Left ventricle myocardium superior (tissue), 1 donor: ENCODE data around the gene S100A11. TPM values are rescaled to one million over a fixed set of nuclear protein-coding genes. Genes with fewer than 3 reads are reported as not detected.

ENCODE experiments used
- ATAC-seq: fragments of 200-7000 bp; cut with Tn5 transposase; one replicate; pipeline ENCODE4 v1.9.1; 2020; ENCODE audit warnings: mild to moderate bottlenecking, moderate library complexity
- DNase-seq: peaks from one replicate; pipeline ENCODE4 v3.0.0-alpha.2; 2020
- intact Hi-C: fragments of 100-400 bp; cut with micrococcal nuclease; formaldehyde crosslinking; loops from one replicate; pipeline ENCODE4 v1.11.0; 2022
- total RNA-seq: library from RNA; stranded (reverse); fragmentation: NEBNext Ultra II Directional; extraction: Animal tissue kit (Norgen Biotek cat#: 25700); gene quantifications from one replicate; pipeline ENCODE4 v1.2.1, GENCODE V29; 2021
- donor health status: DM: no; HTN: yes; CAD: no; lungs with severe emphysema.

Gene S100A11
- total RNA-seq, 1 donor from 2014 or later, result 65.8 TPM

DNA sequence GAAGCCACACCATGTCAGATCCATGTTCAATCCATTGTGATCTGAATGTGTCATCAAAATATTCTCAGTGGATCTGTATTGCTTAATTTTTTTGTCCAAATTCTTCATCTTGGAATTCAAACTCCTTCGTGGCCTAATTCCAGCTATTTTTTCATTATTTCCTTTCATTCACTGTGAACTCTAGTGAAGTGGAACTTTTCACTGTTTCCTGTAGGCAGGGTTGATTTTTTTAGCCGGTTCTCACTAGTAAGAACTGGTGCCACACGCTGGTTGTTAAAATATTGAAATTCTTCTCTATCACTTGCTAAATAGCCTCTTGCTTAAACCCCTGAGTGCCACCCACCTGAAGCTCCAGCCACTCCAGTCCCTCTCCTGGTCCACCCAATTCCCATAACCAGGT, 7.6 kb upstream of the S100A11 start:
- intact Hi-C loops, result no loop called here
- no peak for ATAC-seq
- DNase-seq, result no peak

DNA sequence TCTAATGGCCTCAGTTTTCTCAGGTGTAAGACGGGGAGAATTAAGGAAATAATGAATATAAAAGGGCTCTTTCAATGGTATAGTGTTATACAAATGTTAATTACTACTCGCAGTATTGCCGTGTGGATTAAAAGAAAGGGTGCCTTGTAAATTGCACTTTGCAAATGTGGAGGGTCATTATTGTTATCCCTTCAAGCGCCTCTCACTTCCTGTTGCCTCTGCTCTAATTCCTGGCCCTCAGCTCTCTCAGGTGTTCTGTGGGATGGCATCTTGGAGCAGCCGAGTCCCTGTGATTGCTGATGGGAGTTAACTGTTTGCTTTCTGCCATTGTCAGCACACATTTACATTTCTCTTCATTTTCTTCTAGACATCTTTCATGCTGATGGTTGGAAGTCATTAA, 7.1 kb upstream of the S100A11 start:
- intact Hi-C loops, result no loop called here

DNA sequence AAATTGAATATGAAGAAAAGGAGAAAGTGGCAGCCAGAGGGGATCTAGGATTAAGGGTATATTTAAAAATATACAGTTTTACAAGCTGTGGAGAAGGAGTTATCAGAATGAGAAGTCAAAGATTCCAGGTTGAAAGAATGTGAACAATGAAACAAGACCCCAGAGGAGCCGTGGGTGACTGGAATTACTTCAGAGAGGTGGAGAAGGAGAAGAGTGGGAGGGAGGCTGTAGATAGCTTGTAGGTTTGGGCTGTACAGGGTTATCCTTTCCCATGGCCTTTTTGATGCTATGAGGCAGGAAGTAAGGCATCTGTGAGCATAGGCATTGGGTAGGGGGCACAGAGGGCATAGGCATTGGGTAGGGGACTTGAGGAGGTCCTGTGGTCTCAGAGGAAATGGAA, 5.2 kb upstream of the S100A11 start:
- no peak for ATAC-seq
- DNase-seq, result no peak
- intact Hi-C loops, result no loop called here

More for the DNA sequence above, 7.1 kb upstream of the S100A11 start:
- DNase-seq (no peak), ATAC-seq (no peak)

DNA sequence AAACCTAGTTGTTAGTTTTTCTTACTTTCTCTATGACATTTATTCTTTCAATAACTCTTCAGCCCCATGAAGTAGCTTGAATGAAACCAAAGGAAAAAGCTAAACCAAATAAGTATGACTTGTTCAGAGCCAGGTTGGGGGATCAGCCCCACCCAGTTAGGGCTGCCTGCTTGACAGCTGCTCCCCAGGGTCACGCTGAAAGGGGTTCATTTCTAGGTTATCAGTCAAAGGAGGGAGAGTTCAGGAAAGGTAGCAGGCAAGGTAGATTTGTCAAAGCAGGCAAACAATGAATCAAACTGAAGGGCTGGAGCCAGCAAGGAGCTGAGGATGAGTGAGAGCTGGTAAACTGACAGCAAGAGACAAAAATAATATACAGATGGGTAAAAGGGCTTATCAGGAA, 3.1 kb upstream of the S100A11 start:
- intact Hi-C loops, result no loop called here
- ATAC-seq, result no peak
- no peak for DNase-seq

GRCh38 chr1:152039461-152039860, 2.7 kb upstream of the S100A11 start:
- DNase-seq (no peak), ATAC-seq (no peak)
- intact Hi-C loops, result no loop called here

DNA sequence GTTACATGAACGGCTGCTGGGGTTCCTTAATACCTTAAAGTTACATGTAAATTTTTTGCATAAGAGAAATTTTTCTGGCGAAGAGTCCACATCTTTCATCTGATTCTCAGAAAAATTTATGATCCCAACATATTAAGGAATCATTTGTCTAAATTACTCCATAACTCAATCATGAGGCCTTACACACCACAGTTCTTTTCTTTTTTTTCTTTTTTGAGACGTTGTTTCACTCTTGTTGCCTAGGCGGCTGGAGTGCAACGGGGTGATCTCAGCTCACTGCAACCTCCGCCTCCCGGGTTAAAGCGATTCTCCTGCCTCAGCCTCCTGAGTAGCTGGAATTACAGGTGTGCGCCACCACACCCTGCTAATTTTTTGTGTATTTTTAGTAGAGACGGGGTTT, 2.1 kb upstream of the S100A11 start:
- DNase-seq, result no peak
- intact Hi-C loops, result no loop called here
- ATAC-seq, result no peak

DNA sequence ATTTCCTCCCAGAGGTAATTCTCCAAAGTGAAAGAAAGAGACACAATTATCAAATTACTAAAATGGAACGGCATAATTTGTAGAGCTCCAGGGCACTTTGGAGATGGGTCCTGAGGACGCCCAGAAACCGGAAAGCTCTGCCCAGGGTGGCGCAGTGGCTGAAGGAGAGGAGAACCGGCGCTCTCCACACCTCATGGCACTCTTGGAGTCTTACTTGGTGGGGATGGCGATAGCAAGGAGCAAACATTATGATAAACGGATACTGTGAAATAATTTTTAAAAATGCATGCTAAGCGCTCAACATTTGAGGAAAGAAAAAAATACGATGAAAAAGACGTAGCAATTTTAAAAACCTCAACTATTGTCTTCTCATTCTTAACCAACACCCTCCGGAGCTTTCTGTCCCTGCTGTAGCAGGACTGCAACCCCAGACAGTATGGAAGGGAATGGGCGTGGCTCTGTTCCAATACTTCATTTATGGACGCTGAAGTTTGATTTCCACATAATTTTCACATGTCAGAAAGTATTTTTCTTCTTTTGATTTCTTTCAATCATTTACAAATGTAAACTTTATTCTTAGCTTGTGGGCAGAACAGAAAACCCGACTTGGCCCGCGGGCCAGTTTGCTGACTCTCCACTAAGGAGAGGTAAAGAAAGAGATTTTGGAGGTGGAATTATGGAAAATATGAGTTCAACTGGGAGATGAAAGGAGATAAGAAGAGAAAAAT, 1.1 kb downstream of the S100A11 start:
- intact Hi-C loops, result no loop called here
- ATAC-seq (peak; percentile 30), DNase-seq (no peak)

DNA sequence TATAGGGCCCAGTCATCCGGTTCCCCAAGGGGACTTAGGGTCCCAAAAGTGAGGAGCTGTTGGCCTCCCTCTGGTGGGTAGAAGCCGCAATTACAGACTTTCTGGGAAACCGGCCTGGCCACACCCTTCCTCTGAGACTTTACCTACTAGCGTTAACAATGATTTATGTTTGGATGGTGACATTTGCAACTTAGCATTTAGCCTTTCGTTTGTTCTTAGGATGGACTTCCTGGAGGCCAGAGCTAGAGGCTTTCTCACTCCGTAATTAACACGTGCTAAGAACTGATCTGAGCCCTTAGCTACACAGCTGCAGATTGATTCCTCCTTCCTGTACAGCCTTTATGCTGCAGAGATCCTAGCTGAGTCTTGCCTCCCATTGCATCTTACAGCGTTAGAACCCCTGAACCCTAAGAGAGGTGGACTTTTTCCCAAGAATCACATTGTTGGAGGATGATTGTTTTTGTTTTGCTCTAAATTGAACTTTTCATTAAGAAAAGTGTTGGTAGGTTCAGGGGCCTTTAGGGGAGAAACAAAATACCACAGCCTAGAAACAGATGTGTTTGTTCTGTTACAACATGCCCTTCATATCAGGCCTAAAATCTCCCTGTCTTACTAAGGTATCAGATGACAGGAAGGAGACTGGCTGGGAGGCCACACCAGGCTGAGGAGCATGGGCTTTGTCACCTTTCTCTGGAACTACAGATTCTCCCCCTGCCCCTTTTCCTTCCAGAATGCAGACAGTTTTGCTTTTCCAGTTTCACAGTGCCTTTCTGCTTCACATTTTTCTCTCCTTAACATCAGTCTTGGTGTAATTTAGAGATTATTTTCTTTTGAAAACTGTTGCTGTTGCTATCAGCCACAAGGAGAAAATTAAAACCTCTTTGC, 1.9 kb downstream of the S100A11 start:
- peak; percentile 40 for DNase-seq
- intact Hi-C loops, result no loop called here
- ATAC-seq, result peak; percentile 14

DNA sequence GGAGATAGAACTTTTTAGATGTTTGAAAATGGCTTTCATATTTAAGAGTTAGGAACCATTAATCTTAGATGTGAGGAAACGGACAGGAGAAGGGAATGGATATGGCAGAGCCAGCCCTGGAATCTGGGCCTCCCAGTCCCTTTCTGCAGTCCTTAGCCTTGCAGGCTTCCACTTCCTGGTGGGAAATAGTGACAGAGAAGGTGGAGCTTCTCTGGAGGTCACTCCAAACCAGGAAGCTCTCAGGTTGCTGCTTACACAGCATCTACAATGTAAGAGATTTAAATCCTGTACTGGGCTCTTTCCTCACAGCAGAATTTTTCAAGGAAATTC, 2.5 kb downstream of the S100A11 start:
- ATAC-seq, result no peak

DNA sequence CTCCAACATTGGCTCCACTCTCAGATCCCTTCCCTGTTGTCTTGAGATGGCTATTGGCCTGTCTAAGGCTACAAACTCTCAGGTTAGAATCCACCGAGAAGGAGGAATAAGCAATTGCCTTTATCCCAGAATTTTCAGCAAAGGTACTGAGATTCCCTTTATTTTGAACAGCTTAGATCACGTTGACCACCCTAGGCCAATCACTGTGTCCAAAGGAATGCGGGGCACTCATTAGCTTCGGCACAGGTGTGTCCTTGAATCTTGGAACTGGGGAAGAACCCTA, 6.9 kb downstream of the S100A11 start:
- DNase-seq, result no peak
- no peak for ATAC-seq
- intact Hi-C loops, result no loop called here

More for the DNA sequence above, 2.5 kb downstream of the S100A11 start:
- intact Hi-C loops, result no loop called here
- no peak for DNase-seq

DNA sequence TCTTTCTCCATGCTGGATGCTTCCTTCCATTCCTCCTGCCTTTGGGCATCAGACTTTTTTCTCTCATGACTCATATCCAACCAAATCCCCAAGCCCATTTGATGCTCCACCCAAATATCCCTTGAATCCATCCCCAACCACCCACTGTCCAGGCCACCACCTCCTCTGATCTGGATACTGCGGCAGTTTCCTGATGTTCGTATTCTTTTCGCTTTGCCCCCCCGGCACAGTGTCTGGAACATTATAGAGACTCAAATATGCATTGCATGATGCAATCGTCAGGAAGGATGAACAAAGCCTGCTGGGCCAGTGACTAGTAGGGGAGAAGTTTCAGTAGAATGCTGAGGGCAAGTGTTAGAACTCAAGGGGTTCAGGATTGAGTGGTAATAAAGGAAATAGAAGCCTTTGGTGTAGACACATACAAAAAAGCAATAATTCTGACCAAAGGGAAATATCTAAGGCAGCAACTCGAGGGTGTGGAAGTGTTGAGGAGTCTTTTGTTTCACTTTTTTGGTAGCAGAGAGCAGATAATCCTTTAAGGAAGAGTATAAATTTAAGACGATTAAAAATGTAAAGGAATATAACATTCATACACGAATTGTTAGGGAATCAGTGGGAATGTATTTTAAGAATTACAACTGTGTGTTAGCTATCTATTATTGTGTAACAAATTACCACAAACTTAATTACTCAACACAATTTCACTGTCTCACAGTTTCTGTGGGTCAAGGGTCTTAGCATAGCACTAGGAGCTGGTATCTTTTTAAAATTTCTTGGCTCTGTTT, 7.5 kb downstream of the S100A11 start:
- ATAC-seq (no peak), DNase-seq (no peak)
- intact Hi-C loops, result no loop called here

DNA sequence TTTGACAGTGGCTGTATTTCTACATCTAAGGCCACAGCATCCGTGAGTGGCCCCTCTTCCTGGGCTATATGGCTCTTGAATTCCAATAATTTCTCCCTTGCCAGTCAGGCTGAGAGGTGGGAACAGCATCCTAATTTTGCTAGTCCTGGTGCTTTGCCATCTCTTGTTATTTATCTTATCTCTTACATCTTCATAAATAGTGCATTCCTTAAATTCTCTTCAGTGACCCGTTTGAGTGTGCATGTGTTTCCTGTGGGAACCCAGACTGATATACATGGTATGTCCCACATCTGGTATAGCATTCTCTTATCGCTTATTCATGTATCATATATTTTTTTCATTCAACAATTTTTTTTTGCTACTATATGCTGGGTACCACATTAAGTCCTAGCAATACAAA, 9.9 kb downstream of the S100A11 start:
- DNase-seq, result no peak
- no peak for ATAC-seq
- intact Hi-C loops, result no loop called here

- ATAC-seq (no peak), DNase-seq (no peak)
- intact Hi-C loops, result no loop called here
Measured at GRCh38 chr1:152024223-152024622, 12.6 kb downstream of the S100A11 start.

DNA sequence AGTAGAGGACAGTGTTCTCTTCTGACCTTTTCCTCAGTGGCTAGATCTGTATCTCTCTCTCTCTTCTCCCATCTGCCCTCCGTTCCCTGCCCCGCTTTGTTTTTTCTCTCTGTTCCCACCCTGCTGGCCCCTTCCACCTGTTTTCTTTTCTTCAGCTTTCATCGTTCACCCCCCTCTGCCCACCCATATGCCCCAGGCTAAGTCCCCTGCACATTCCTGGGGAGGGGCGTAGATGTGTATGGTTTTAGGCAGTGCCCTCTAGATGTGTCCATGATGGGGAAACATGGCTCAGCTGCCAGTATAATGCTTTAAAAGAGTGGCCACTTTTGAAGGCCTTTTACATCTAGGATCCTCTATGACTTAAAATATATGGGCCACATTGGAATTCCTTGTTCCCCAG, 13.6 kb downstream of the S100A11 start:
- intact Hi-C loops, result no loop called here
- no peak for ATAC-seq
- DNase-seq, result no peak

DNA sequence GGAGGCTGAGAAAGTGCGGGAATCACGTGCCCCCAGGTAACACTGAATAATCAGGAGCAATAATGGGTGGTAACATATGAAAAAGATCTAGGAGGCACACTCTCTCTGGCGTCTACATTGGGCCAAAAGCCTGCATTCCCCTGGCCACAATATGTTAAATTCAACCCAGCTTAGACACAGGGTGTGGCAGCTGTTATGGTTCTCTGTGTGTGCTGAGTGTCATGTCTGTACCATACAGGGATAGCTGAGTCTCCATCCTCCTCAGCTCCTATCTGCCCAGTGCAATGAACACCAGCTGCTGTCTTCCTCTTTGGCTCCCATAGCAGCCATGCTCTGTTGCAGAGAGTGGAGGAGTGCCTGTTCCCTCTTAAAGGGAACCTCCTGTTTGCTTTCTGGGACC, 14.3 kb downstream of the S100A11 start:
- intact Hi-C loops, result no loop called here
- DNase-seq (no peak), ATAC-seq (no peak)

DNA sequence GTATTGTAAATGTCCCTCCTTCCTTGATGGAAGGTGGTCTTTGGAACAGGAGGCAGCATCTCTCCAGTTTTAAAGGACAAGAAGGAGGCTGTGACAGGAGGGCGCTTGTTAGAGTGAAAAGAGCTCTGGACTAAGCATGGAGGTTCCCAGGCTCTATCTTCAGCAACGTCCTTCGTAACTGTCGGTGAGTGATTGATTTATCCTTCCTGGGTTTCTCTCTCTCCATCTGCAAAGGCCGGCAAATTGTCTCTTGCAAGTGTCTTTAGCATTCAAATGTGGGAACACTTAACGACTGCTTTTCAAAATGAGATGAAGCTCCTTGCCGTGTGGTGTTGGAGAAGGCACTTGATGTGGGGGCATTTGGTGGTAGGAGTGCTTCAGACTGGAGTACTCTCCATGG, 15.2 kb downstream of the S100A11 start:
- ATAC-seq (no peak), DNase-seq (no peak)
- intact Hi-C loops, result no loop called here

GRCh38 chr1:152020849-152021248, 16.0 kb downstream of the S100A11 start:
- intact Hi-C loops, result no loop called here
- ATAC-seq, result no peak
- no peak for DNase-seq

- no peak for ATAC-seq
- DNase-seq, result no peak
- intact Hi-C loops, result no loop called here
Measured at GRCh38 chr1:152018537-152018936, 18.3 kb downstream of the S100A11 start.

DNA sequence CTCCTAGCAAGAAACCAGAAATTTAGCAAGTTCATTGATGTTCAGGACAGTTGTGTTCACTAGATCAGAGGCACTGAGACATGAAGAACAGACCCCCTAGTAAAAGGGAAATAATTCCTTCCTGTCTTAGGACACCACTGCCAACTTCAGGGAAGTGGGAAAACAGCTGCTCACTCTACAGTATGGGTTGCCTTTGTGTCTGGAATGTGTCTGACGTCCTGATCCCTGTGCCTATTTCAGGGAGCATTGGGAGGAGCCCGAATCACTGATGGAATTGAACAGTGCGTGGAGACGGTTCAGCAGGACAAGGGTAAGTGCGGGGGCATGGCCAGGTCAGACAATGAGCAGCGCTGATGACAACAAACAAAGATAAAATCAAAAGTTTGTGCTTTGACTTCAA, 21.0 kb downstream of the S100A11 start:
- intact Hi-C loops, result no loop called here

DNA sequence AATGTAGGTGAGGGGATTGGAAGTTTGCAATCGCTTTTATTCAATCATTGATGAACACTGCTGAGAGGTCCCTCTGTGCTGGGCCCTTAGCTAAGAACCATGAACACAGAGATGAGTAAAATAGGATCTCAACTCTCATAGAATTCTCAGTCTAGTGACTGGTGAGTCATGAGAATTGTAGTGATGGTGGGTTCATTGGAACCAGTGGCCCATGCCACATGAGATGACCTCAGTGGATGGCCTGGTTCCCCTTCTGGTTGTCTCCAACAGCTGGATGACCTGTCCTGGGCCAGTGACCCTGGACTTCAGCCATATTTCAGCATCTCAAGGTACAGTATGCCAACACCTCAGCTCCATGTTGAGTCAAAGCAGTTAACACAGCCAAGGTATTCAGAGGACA, 21.9 kb downstream of the S100A11 start:
- ATAC-seq, result no peak
- intact Hi-C loops, result no loop called here
- DNase-seq, result no peak

More for the DNA sequence above, 21.0 kb downstream of the S100A11 start:
- ATAC-seq, result no peak
- no peak for DNase-seq
